ENCODE data around the gene ASB6. TPM values are rescaled to one million over a fixed set of nuclear protein-coding genes. Genes with fewer than 3 reads are reported as not detected.

The ASB6 gene
- total and polyA plus RNA-seq, 7 donors = 8.4 to 20.8 (median 9.7) TPM

DNA sequence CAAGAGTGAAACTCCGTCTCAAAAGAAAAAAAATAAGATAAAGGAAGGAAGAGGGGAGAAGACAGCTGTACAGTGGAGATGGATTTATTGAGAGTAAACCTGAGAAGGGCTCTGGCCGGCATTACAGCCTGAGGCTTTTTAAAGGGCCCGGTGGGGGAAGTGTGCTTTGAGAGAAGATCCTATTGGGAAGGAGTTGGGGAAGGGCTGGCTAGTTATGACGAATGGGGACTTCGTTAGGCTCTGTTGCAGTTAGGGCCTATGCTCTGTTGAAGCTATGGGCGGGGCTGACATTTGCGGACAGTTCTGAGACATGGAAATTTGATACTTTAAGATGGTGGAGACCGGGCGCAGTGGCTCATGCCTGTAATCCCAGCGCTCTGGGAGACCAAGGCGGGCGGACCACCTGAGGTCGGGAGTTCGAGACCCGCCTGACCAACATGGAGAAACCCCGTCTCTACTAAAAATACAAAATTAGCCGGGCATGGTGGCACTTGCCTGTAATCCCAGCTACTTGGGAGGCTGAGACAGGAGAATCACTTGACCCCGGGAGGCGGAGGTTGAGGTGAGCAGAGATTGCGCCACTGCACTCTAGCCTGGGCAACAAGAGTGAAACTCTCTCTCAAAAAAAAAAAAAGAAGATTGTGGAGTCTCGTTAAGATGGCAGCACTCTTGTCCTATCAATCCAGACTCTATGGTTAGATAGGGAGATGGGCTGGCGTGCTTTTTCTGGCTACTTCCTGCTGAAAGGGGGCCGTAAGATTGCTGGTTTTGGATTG is 54.3 kb downstream of the ASB6 start:
- H3K9me3 ChIP-seq = no peaks in the 10 kb centered on the region
- no peaks in the 10 kb centered on the region for H3K27me3 ChIP-seq
- intact Hi-C loops (cut with DNase I) = no loop called here
- H3K36me3 ChIP-seq = no peaks in the 10 kb centered on the region
- 84 to 87% methylated on average over 23 of the region's 23 CpGs for WGBS, 2 donors
- H3K4me1 ChIP-seq = peaks cover 0 to 4% (median 0%) of the 10 kb centered on the region in 4 donors
- no peak for TF ChIP-seq POLR2A (IDR thresholded peaks at IDR 0.05)
- TF ChIP-seq POLR2AphosphoS5 (IDR thresholded peaks at IDR 0.05) = no peak
- TF ChIP-seq, protein P1, sequence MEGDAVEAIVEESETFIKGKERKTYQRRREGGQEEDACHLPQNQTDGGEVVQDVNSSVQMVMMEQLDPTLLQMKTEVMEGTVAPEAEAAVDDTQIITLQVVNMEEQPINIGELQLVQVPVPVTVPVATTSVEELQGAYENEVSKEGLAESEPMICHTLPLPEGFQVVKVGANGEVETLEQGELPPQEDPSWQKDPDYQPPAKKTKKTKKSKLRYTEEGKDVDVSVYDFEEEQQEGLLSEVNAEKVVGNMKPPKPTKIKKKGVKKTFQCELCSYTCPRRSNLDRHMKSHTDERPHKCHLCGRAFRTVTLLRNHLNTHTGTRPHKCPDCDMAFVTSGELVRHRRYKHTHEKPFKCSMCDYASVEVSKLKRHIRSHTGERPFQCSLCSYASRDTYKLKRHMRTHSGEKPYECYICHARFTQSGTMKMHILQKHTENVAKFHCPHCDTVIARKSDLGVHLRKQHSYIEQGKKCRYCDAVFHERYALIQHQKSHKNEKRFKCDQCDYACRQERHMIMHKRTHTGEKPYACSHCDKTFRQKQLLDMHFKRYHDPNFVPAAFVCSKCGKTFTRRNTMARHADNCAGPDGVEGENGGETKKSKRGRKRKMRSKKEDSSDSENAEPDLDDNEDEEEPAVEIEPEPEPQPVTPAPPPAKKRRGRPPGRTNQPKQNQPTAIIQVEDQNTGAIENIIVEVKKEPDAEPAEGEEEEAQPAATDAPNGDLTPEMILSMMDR (IDR thresholded peaks at IDR 0.05) = no peak
- no peak for TF ChIP-seq EP300 (IDR thresholded peaks at IDR 0.05)
- no peak overlapping the region for H3K27ac ChIP-seq
- H3K4me3 ChIP-seq = no peak overlapping the region
- no peak for DNase-seq

DNA sequence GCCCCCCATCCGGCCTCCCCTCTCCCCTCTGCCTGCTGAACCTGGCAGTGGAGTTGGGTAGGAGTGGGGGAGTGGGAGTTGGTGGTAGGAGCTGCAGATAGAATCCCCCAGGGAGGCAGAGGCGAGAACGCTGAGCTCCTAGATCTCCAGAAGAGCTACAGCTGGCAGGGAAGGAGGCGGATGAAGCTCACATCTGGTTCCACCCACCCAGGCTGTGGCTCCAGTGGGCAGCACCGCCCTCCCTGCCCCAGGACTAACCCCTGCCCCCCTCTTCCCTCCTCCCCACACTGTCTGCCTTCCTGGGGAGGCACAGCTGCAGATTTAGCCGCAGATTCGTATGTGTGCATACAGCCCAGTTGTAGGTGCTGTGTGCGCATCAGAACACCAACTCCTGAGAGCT is 55.3 kb downstream of the ASB6 start:
- H3K27ac ChIP-seq = no peak overlapping the region
- 63 to 82% methylated on average over 8 of the region's 8 CpGs for WGBS, 2 donors

DNA sequence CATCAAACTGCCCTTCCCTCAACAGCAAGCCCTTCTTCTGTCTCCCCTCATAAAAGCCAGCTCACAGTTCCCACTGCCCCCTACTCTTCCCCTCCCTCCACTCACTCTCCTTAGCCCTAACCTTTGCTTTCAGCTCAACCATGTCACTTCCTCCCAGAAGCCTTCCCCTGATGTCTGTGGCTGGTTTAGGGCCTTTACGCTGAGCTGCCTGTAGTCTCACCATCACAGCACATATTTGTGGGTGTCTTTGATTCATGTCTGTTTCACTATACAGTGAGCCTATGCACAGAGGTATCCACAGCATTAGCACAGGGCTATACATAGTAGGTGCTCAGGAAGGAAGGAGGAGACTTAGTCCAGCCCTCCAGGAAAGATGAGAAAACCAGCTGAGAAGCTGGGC is 55.7 kb downstream of the ASB6 start:
- no peak for DNase-seq
- 73 to 93% methylated on average over 1 of the region's 1 CpG for WGBS, 2 donors
- Histone ChIP-seq H3K27ac (no peak overlapping the region), H3K4me1 (peaks cover 0 to 4% (median 0%) of the 10 kb centered on the region in 4 donors), H3K27me3 (no peaks in the 10 kb centered on the region), H3K36me3 (no peaks in the 10 kb centered on the region), H3K4me3 (no peak overlapping the region), H3K9me3 (no peaks in the 10 kb centered on the region)
- intact Hi-C loops (cut with DNase I) = no loop called here
- TF ChIP-seq, protein P1 (IDR thresholded peaks at IDR 0.05) = no peak
- TF ChIP-seq POLR2AphosphoS5 (IDR thresholded peaks at IDR 0.05) (no peak), POLR2A (IDR thresholded peaks at IDR 0.05) (no peak), EP300 (IDR thresholded peaks at IDR 0.05) (no peak)

More for the DNA sequence above, 55.3 kb downstream of the ASB6 start:
- no peak for DNase-seq
- H3K27me3 ChIP-seq = no peaks in the 10 kb centered on the region
- H3K4me1 ChIP-seq = peaks cover 0 to 4% (median 0%) of the 10 kb centered on the region in 4 donors
- H3K9me3 ChIP-seq = no peaks in the 10 kb centered on the region
- no peaks in the 10 kb centered on the region for H3K36me3 ChIP-seq
- intact Hi-C loops (cut with DNase I) = no loop called here
- TF ChIP-seq EP300 (IDR thresholded peaks at IDR 0.05) (no peak), POLR2A (IDR thresholded peaks at IDR 0.05) (no peak), POLR2AphosphoS5 (IDR thresholded peaks at IDR 0.05) (no peak)
- TF ChIP-seq, protein P1 (IDR thresholded peaks at IDR 0.05) = no peak
- no peak overlapping the region for H3K4me3 ChIP-seq

DNA sequence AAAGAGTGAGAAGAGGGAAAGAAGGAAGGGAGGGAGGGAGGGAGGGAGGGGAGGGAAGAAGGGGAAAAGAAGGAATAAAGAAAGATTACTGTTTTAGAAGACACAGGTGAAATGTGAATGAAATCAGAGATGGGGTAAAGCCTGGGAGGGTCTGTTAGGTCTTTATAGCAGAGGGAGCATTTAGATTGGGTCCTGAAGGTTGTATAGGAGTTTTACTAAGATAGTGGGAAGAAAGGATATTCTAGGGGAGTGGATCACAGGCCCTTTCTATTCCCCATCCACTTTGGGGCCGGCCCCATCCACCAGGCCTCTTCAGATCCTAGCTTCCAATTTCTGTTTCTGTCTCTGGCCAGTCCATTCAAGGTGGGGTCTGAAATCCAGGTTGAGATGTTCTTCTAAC is 56.6 kb downstream of the ASB6 start:
- TF ChIP-seq POLR2AphosphoS5 (IDR thresholded peaks at IDR 0.05) (no peak), POLR2A (IDR thresholded peaks at IDR 0.05) (no peak), EP300 (IDR thresholded peaks at IDR 0.05) (no peak)
- TF ChIP-seq, protein P1 (IDR thresholded peaks at IDR 0.05) = no peak
- no peaks in the 10 kb centered on the region for H3K36me3 ChIP-seq
- H3K27ac ChIP-seq = no peak overlapping the region
- no peaks in the 10 kb centered on the region for H3K9me3 ChIP-seq
- H3K4me3 ChIP-seq = no peak overlapping the region
- WGBS, 2 donors = 100% methylated on average over 1 of the region's 1 CpG
- H3K27me3 ChIP-seq = no peaks in the 10 kb centered on the region
- intact Hi-C loops (cut with DNase I) = no loop called here
- no peak for DNase-seq
- peaks cover 0 to 4% (median 0%) of the 10 kb centered on the region in 4 donors for H3K4me1 ChIP-seq

Other genes with a start within 250 kb of the ASB6 start
- gene C9orf50, start 21.1 kb downstream of the ASB6 start, total RNA-seq = 1 to 10 TPM in 1 of 4 donors, under 1 TPM in 1, not detected in 2; 0.82 to 1.2 TPM
- under 1 TPM in 1 of 3 donors, not detected in 2; 0.03 TPM for gene C9orf50, start 21.1 kb downstream of the ASB6 start, polyA plus RNA-seq
- 10 to 100 TPM in 3 of 4 donors, 1 to 10 TPM in 1; 5.8 to 22.5 (median 16.9) TPM for gene NTMT1, start 16.0 kb downstream of the ASB6 start, total RNA-seq
- 10 to 100 TPM; 25.8 to 49.3 (median 27.5) TPM for gene NTMT1, start 16.0 kb downstream of the ASB6 start, polyA plus RNA-seq
- gene PRRX2, start 23.5 kb upstream of the ASB6 start, total RNA-seq = 1 to 10 TPM in 2 of 4 donors, under 1 TPM in 1, not detected in 1; 0.49 to 4.7 (median 2.9) TPM
- gene PRRX2, start 23.5 kb upstream of the ASB6 start, polyA plus RNA-seq = 1 to 10 TPM in 2 of 3 donors, under 1 TPM in 1; 0.46 to 4.2 (median 1.1) TPM
- gene PTGES, start 110.9 kb upstream of the ASB6 start, total RNA-seq = 1 to 10 TPM; 2.7 to 6.8 (median 3.7) TPM
- gene PTGES, start 110.9 kb upstream of the ASB6 start, polyA plus RNA-seq = 10 to 100 TPM in 1 of 3 donors, 1 to 10 TPM in 1, under 1 TPM in 1; 0.92 to 10.2 (median 7.0) TPM
- 10 to 100 TPM; 20.2 to 22.9 (median 21.3) TPM for gene TOR1B, start 161.0 kb upstream of the ASB6 start, total RNA-seq
- gene TOR1B, start 161.0 kb upstream of the ASB6 start, polyA plus RNA-seq = 10 to 100 TPM in 2 of 3 donors, 1 to 10 TPM in 1; 7.8 to 31.3 (median 11.1) TPM
- 10 to 100 TPM; 31.6 to 51.2 (median 36.1) TPM for gene TOR1A, start 182.0 kb upstream of the ASB6 start, total RNA-seq
- gene TOR1A, start 182.0 kb upstream of the ASB6 start, polyA plus RNA-seq = 10 to 100 TPM; 12.5 to 27.6 (median 13.2) TPM
- gene C9orf78, start 193.1 kb upstream of the ASB6 start, total RNA-seq = 100 to 1,000 TPM in 1 of 4 donors, 10 to 100 TPM in 3; 55.7 to 172 (median 66.0) TPM
- 10 to 100 TPM; 63.1 to 84.1 (median 74.9) TPM for gene C9orf78, start 193.1 kb upstream of the ASB6 start, polyA plus RNA-seq
- gene USP20, start 193.3 kb upstream of the ASB6 start, total RNA-seq = 10 to 100 TPM; 17.5 to 52.1 (median 21.8) TPM
- 10 to 100 TPM in 1 of 3 donors, 1 to 10 TPM in 2; 7.9 to 26.7 (median 9.6) TPM for gene USP20, start 193.3 kb upstream of the ASB6 start, polyA plus RNA-seq

Measured in sigmoid colon (tissue), 7 donors.